GM12864 (cell line): ENCODE data around the gene LPP.

Experiments used
- DNase-seq: peaks from one replicate; pipeline ENCODE4 v3.0.0-alpha.2; 2011; ENCODE audit warnings: low read depth
- H3K4me3 ChIP-seq: 2 replicates; pipeline ENCODE4 v1.5.1; 2011; ENCODE audit warnings: mild to moderate bottlenecking, low read depth, low read length, control low read depth
- CTCF ChIP-seq: IDR thresholded peaks from 2 replicates; pipeline ENCODE4 v1.5.1; 2011; ENCODE audit warnings: low read depth, mild to moderate bottlenecking, moderate library complexity, low read length, control low read depth, inconsistent platforms; ENCODE audit errors: missing control alignments

The LPP gene

GRCh38 chr3:188782613-188783124 lies 628.7 kb downstream of the LPP start:
- TF ChIP-seq CTCF, result no peak
- H3K4me3 ChIP-seq, result no peak overlapping the region
- no peak for DNase-seq

- no peak overlapping the region for H3K4me3 ChIP-seq
- DNase-seq, result no peak
- no peak for TF ChIP-seq CTCF
These were observed 632.5 kb downstream of the LPP start for GRCh38 chr3:188786424-188786823.

- DNase-seq, result no peak
- no peak overlapping the region for H3K4me3 ChIP-seq
- no peak for TF ChIP-seq CTCF
These were observed 634.7 kb downstream of the LPP start for GRCh38 chr3:188788621-188789081.

- DNase-seq, result no peak
- no peak for TF ChIP-seq CTCF
- no peak overlapping the region for H3K4me3 ChIP-seq
These were observed 635.3 kb downstream of the LPP start for GRCh38 chr3:188789251-188789650.

GRCh38 chr3:188791311-188791710 lies 637.4 kb downstream of the LPP start:
- TF ChIP-seq CTCF, result no peak
- no peak for DNase-seq
- no peak overlapping the region for H3K4me3 ChIP-seq

- TF ChIP-seq CTCF, result peak; percentile 18
- H3K4me3 ChIP-seq, result no peak overlapping the region
- no peak for DNase-seq
These were observed 638.8 kb downstream of the LPP start for GRCh38 chr3:188792793-188793192.

- no peak overlapping the region for H3K4me3 ChIP-seq
- no peak for TF ChIP-seq CTCF
- peak; percentile 5 for DNase-seq
These were observed 642.2 kb downstream of the LPP start for GRCh38 chr3:188796122-188796631.
